GM21786 (cell line): Measurements from ENCODE around the gene GABARAPL1.

Experiments used
- ATAC-seq: cut with Tn5 transposase; IDR thresholded peaks from one replicate; pipeline ENCODE4 v1.9.1; 2021; ENCODE audit not compliant: unreplicated experiment

The GABARAPL1 gene

DNA sequence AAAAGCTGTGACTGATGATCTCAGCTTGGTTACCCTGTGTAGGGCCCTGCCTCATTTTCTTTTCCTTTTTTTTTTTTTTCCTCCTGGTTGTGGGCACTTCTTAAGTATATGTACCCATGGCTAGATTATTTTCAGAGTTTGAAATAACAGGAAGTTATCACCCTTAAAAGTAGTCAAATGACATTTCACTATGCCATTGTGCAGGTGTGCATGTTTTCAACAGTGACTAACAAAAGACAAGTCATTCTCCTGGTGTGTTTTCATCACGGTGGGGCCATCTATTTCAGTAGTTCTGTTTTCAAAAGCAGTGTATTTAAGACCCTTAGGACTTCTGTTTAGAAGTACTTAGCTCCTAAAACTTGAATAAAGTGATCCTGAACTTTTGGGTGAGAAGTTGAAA, 15.0 kb downstream of the GABARAPL1 start:
- ATAC-seq = no peak

DNA sequence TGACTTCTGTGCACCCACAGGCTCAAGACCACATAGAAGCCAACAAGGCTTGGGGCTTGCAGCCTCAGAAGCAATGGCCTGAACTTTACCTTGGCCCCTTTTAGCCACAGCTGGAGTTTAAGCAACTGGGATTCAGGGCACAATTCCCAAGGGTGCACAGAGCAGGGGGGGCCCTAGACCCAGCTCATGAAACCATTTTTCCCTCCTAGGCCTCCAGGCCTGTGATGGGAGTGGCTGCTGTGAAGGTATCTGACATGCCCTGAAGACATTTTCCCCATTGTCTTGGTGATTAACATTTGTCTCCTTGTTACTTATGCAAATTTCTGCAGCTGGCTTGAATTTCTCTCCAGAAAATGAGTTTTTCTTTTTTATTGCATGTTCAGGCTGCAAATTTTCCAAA, 21.9 kb downstream of the GABARAPL1 start:
- no peak for ATAC-seq

DNA sequence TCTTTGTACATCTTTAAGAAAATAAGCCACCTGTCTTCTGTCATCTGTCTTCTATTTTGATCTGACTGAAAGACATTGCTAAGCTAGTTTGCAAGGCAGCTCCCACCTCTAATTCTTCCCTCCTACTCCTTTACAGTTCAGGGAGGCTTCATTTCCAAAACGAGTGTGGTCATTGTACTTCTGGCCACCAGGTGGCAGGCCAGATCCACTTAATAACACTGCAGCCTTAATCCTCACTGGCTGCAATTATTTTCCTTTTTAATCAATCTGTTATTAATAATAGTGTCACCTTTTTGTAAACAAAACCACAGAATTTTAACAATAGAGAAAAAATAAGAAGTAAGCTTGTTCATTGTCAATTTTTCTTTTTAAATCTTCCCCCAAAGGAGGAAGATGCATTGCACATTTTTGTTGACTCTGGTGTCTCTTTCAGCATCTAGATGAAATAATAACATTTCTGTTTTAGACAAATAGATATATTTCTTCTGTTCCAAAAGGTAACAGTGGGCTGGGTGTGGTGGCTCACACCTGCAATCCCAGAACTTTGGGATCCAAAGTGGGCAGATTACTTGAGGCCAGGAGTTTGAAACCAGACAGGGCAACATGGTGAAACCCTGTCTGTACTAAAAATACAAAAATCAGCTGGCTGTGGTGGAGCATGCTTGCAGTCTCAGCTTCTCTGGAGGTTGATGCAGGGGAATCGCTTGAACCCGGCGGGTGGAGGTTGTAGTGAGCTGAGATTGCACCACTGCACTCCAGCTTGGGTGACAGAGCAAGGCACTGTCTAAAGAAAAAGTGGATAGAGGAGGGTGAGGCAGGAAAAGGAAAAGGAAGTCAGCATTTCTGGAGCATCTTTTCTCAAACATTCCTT, 23.3 kb downstream of the GABARAPL1 start:
- ATAC-seq = no peak

DNA sequence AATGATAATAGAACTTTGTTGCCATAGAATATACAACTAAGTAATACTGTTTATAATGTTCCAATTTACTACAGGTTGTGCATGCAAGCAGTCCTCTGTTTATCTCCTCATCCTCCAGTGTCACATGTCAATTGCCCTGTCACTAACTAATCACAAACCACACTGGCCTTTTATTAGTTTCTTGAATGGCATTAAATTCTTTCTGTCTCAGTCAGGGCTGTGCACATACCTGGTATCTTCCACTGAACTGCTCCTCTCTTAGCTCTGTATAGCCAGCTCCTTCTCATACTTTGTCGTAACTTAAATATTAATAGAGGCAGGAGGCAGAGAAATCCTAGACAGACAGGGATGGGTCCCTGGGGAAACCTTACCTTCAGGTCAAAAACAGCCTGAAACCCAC, 24.0 kb downstream of the GABARAPL1 start:
- ATAC-seq = no peak

DNA sequence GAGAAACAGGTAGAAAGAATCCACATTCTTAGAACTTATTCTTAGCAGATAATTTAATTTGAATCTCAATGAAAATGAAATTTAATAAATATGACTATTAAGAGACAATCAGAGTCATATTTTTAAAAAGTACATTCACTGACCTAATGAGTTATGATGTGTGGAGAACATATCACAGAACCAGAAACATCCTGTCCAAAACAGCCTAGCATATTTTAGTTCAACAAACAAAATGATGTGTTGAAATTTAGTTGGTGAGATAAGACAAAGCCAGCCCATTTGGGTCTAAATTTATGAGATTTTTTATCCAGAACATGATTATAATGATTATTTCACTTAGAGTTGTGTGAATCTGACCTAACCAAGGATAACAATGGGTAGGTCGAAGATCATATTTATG, 25.8 kb downstream of the GABARAPL1 start:
- ATAC-seq = no peak

DNA sequence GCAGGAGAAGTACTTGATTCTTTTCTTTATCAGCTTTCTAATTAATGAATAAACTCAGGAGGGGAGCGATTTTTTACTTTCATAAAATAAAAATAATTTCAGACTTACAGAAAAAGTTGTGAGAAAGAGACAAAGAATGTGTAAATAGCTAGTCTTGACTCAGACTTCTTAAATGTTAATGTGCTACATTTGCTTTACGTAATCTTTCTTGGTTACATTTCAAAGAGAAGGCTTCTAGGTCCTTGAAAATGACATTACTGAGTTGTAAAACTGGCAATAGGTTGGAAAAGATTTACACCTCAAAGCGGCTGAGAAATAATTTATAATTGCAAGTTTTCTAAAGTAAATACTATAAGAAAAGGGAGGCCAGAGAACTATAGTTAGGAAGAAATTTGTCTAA, 28.6 kb downstream of the GABARAPL1 start:
- no peak for ATAC-seq

DNA sequence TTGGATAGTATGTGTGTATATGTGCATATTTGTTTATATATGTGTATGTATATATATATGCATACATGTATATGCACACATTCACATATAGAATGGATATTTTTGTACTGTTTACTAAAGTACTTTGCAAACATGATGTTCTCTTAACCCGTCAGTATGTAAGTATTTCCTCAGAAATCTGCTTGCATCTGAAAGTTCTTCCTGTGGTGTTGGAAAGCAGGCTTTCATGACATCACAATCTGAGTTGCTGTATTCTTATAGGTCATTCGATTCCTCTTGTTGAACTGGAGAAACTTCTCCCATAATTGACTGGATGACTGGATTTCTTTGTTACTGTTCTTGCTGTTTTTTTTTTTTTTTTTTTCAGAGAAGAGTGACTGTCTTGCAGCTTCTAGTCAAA, 29.1 kb downstream of the GABARAPL1 start:
- ATAC-seq = no peak

DNA sequence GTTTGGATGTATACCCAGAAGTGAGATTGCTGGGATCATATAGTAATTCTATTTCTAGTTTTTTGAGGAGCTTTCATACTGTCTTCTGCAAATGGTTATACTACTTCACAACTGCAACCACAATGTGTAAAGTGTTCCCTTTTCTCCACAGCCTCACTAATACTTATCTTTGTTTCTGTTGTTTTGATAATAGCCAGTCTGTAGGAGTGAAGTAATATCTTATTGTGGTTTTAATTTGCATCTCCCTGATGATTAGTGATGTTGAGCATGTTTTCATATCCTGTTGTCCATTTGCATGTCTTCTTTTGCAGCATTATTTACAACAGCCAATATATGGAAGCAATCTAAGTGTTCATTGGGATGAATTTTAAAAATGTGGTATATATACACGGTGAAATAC, 29.9 kb downstream of the GABARAPL1 start:
- ATAC-seq = no peak

DNA sequence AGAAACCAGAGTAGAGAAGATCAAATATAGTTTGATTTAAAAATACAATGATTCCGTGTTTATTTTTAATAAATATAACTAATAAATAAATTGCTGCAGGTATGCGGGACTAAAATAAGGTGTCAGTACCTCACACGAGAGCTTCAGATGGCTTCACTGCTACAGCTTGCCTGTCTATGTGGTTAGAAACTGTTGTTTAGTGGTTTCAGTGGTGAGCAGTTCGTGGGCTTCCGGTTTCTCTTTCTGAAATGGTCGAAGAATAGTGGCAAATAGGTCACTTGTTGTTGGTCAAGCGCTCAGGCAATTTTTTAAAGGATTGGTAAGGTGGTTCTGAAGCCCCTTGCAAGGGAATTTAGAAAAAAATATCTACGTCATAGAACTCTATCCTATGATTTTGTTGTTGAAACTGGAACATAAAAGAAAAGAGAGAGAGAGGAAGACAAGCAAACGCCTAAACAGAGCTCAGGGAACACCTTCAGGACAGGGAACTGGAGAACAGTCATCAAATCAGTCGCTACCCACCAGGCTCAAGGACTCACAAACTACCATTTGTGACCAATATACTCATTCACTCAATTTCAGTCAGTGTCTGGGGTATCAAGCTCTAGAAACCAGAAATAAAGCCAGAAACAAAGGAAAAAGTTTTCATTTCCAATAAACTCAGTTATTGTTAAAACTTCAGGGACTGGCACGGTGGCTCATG, 31.3 kb downstream of the GABARAPL1 start:
- ATAC-seq = peak; percentile 94

DNA sequence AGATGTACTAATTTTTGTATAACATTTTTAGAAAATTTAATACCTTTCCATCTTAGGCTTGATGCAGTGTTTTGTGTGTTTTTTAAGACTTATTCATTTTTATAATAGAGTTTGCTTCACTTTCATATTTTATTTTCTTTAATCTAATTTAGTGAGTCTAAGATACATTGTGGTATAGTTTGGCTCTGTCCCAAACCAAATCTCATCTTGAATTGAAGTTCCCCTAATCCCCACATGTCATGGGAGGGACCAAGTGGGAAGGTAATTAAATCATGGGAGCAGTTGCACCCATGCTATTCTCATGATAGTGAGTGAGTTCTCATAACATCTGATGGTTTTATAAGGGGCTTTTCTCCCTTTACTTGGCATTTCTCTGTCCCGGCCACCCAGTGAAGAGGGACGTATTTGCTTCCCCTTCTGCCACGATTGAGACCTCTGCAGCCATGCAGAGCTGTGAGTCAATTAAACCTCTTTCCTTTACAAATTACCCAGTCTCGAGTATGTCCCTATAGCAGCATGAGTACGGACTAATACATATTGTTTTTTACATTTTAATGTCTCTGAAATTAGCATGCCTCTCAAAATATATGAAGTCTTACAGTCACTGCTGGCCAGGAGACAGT, 34.9 kb downstream of the GABARAPL1 start:
- ATAC-seq = no peak

DNA sequence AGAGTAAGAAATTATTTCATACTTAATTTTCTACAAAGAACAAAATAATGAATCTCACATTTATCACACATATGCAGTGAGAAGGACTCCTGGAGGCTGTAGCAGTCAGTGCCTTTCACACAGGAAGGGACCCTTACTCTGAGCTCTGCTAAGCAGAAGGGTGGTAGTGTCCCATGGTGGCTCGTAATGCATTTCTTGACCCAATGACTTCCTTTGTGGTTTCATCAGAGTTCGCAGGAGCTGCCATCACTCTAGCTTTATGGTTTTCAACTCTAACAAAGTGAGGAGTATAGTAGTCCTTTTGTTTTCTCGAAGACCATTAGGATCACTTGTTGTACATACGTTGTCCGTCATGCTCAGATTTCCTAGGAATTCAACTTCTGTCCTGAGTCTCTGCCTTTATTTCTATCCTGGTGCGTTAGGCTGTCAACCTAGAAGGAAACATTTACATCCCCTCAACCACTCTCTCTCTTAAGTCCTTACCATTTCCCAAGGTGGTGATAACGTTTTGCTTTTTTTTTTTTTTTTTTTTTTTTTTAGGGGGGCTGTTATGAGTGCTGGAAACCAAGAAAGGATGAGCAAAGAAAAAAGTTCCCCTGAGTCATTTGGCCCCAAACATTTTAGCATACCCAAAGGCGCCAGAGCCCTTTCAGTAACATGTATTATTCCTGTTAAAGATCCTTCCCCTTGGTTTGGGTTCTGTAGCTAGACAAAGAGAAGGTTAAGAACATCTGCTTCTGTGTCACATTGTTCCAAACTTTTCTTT, 37.2 kb downstream of the GABARAPL1 start:
- no peak for ATAC-seq

DNA sequence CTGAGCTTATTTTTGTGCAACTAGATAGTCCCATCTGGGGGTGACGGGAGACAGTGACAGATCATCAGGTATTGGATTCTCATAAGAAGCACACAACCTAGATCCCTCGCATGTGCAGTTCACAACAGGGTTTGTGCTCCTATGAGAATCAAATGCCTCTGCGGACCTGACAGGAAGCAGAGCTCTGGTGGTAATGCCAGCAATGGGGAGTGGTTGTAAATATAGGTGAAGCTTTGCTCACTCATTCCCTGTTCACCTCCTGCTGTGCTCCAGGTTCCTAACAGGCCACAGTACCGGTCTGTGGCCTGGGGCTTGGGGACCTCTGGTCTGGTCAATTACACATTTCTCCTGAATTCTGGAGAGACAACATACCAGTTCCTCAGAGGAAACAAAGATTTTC, 39.0 kb downstream of the GABARAPL1 start:
- ATAC-seq = no peak

DNA sequence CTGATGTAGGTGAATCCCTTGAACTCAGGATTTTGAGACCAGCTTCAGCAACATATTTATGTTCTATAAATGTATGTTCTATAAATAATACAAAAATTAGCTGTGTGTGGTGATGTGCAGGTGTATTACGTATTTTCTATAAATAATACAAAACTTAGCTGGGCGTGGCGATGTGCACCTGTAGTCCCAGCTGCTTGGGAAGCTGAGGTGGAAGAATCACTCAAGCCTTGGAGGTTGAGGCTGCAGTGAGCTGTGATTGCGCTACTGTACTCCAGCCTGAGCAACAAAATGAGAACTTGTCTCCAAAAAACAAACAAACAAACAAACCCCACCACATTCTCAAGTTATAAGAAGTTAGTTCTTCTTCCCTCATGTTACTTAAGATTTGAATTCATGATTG, 39.5 kb downstream of the GABARAPL1 start:
- ATAC-seq = no peak

DNA sequence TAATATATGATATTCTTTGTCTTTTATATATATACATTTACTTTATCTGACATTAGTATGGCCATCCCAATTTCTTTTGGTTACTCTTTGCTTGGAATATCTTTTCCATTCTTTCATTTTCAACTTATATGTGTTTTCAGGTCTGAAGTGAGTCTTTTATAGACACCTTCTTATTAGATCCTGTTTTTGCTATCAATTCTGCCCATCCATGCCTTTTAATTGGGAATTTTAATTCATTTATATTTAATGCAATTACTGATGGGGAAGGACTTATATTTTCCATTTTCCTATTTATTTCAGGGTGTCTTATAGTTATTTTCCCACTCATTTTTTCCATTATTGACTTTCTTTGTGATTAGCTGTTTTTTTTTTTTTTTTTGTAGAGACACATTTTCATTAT, 43.4 kb downstream of the GABARAPL1 start:
- no peak for ATAC-seq

DNA sequence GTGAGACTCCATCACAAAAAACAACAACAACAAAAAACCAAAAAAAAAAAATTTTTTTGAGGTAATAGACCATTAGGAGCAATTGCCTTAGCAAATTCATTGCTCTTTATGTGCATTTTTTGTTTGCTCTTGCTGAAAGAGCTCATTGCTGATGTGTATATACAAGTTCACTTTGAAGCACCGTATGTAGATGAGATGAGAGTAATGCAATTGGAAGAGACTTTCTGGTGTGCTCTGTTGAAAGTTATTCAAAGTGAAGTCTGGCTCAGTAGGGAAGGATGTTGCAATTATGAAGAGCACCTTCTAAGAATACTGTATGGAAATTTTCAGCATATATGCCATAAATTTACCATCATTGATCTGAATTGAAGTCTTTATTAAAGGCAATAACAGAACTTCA, 48.2 kb downstream of the GABARAPL1 start:
- no peak for ATAC-seq

DNA sequence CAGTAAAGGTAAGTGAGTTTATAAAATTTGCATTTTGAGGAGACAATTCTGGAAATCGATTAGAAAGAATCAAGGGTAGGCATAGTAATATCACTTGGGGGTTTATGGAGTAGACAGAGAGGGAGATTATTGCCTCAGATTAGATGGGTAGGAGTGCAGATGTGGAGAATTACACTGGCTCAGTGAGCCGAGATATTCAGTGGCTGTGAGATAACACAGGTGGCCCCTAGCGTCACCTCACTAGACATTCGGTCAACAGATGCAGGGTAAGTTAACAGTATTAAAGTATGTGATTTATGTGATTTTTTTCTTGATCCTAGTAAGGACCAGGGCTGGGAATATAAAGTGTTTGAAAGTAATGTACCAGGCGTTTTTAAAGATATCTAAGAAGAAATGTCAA, 55.4 kb downstream of the GABARAPL1 start:
- no peak for ATAC-seq

DNA sequence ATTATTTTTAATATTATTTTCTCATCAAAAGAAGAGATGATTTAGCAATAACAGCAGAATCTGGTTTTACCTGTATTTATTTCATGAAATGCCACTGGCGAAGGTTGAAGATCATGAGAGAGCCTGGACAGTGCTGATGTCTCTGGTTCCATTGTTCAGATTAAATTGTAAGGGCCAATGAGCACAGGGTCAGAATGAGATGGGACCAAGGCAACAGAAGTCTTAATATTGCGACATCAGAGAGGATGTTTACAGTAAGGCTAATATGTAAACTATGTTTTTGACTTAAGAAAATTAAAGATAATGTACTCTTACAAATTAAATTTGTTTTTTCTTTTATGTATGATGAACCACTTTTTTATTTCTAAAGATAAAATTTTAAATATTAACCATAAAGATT, 59.8 kb downstream of the GABARAPL1 start:
- no peak for ATAC-seq
